CD1c-positive myeloid dendritic cell (primary cell): ENCODE data around the gene ZSWIM9.

Source experiments
- DNase-seq: peaks from one replicate; pipeline ENCODE4 v3.0.0-alpha.2; 2016; ENCODE audit errors: extremely low spot score

ZSWIM9 gene

GRCh38 chr19:48169939-48170803, at the start of gene ZSWIM9, which contains the start of gene LIG1:
Gene ZSWIM9, plus strand, starts transcription at chr19:48170680. Its CDS starts 1,123 bp downstream, at chr19:48171803.
Gene LIG1, minus strand, starts transcription at chr19:48170344. Its CDS starts 4,778 bp downstream, at chr19:48165566.
- DNase-seq = peak; percentile 97

- DNase-seq = no peak
Observed at GRCh38 chr19:48121066-48121465, 49.4 kb upstream of the ZSWIM9 start.

- peak; percentile 13 for DNase-seq
Observed at GRCh38 chr19:48121909-48122371, 48.5 kb upstream of the ZSWIM9 start.

DNA sequence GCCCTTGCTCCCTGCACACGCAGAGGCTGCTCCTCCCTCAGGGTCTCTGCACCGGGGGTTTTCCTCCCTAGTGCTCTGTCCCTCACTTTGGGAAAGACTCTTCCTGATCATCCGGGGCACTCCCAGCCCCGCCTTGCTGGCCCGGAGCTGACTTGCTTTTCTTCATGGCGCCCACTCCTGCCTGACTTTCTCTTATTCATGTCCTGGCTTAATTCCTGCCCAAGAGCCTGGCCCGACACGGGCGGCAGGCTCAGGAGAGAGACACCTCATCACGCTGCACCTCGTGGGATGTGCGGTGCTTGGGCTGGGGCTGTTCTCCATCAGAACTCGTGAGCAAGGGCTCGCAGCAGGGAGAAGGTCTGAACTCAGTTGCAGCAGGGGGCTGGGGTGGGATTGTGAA, 48.1 kb upstream of the ZSWIM9 start:
- DNase-seq = no peak

DNA sequence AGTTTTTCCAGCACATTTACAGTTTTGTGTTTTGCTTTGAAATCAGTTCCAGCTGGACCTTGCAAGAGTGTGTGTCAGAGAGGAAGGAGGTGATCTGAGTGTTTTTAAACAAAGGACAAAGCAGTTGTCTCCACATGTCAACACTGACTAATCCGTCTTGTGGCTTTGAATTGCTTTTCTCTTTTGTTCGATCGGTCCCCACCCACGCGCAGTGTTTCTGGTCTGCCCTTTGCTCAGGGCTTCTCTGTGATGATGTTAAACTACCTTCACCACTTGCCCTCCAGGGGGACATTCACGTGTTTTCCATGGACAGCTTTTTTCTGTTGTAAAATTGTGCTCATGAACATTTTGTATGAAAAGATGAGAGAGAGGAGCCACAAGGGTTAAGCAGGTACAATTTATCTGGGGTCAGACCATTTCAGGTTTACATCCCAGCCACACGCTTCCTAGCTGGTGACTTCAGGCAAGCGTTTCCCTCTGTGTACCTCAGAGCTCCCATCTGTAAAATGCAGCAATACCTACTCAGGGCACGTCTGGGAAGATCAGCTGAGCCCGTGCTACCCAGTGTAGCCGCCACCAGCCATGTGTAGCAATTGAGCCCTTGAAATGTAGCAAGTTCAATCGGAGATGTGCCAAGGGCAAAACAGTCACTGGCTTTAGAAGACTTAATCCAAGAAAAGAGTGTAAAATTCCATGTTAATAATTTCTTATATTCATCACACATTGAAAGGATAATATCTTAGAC, 46.4 kb upstream of the ZSWIM9 start:
- no peak for DNase-seq

GRCh38 chr19:48127561-48127960, 42.9 kb upstream of the ZSWIM9 start:
- DNase-seq = no peak

DNA sequence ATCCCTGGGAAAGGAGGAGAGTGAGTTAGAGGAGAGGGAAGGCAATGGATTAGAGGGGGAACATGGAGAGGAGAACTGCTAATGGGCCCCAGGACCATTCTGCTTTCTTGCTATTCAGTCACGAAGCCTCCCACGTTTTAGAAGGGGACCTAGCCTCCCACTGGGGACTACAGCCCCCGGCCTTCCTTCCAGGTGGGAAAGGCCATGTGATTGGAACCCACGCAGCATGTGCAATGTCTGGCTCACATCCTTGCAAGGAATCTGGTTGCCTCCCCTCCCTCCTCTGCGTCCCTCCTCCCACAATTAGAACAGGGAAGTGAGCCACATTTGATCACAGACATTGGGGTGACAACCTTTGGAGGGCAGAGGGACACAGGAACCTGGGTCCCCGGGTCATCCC, 37.4 kb upstream of the ZSWIM9 start:
- DNase-seq = no peak

GRCh38 chr19:48135411-48135810, 35.1 kb upstream of the ZSWIM9 start:
- DNase-seq = no peak

DNA sequence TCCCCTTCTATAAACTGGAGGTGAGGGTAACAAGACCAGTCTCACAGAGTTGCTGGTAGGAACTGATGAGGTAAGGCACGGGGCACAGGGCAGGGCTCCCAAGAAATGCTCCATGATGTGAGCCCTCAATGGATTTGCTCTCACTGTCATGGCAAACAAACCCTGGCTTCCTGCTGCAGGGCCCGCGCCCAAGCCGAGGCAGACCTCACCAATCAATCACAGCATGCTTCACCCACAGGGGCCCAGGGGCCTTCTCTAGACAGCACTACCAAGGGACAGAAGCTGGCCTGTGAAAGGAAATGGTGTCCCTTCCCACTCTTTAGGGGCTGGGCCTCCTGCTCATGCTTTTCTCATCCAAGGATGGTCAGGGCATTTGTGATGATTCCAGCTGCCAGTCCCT, 33.9 kb upstream of the ZSWIM9 start:
- DNase-seq = no peak

DNA sequence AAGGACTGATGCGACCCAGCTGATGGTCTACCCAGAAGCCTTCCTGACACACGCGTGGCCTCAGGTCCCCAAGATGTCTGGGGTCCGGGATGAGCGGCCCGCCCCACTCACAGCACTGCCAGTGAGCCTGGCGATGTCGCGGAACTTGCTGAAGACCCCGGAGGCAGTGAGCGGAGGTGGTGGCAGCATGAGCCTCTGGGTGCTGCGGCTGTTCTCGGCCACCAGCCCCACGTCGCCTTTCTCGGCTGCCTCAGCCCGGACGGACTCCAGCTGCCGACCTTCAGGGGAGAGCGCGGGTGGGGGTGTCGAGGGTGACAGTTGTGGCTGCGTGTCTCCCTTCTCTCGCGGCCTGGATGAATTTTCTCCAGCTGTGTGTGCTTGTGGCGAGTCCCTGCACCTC, 33.1 kb upstream of the ZSWIM9 start:
- DNase-seq = no peak

DNA sequence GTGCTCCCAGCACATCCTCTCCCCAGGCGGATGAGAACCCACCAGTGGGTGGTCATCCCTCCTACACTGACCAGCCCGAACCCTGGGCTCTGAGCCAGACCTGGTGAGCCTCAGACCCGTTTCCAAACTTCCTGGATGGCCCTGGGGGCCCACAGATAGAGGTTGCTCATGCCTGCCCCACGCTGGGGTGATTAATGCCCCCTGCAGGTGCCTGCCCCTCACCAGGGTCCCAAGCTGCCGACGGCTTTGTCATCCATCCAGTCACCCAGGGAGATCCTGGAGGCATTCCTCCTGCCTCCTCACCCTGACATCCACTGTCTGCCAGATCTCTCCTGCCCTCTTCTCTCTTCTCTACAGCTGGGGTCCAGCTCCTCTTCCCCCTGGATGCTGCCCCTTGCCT, 31.4 kb upstream of the ZSWIM9 start:
- no peak for DNase-seq

DNA sequence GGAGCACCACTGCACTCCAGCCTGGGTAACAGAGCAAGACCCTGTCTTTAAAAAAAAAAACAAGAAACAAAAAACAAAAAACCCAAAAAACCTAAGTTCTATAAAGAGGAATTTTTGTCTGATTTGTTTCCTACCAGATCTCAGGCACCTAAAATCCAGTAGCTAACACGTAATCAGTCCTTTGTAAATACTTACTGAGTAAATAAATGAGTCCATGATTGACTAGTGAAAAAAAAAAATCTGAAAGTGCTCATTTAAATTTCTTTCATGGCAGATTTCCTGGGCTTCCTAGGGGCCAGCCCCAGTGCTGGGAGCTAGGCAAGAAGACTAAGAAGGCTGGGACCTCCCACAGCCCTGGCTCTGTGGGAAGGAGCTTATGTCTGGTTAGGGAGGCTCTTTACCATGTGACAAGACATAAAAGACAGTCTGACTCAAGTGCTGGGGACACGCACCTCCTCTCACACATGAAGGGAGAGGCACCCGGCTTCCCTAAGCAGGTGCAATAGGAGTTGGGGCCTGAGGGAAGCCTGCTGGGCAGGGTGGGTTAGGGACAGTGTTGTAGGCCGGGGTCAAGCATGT, 22.8 kb upstream of the ZSWIM9 start:
- no peak for DNase-seq

GRCh38 chr19:48148576-48148975, 21.9 kb upstream of the ZSWIM9 start:
- no peak for DNase-seq

DNA sequence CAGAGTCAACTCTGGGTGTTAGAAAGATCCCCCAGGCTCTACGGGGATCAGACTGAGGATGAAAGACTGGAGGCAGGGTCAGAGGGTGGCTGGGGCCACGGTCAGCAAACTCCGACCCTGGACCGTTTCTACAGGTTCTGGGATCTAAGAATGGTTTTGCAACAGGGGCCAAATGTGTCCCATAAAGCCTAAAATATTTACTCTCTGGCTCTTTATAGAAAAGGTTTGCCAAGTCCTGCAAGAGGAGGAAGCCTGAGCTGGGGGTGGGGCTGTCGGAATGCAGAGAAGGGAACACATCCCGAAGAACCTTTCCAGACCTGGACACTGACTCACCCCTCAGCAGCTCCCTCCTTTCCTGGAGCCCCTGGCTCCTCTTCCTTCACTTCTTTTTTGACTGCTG, 21.1 kb upstream of the ZSWIM9 start:
- DNase-seq = no peak

DNA sequence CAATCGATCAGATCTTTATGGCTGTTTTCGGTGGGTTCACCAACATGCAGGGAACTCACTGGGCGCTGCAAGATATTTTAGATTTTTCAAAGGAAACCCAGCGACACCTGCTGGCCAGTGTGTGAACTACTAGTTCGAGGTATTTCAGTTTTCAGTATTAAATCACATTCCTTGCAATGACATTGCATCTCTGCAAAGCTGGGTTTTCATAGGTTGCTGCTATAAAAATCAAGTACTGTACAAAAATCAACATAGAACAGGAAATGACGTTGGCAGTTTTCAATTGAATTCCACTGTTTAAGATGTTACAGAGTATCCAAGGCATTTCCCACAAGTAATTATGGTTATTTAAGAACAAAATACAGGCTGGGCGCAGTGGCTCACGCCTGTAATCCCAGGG, 17.9 kb upstream of the ZSWIM9 start:
- peak; percentile 78 for DNase-seq

GRCh38 chr19:48154003-48154402, 16.5 kb upstream of the ZSWIM9 start:
- DNase-seq = no peak

- no peak for DNase-seq
Observed at GRCh38 chr19:48158210-48158790, 12.2 kb upstream of the ZSWIM9 start.

GRCh38 chr19:48168689-48169088, 1.8 kb upstream of the ZSWIM9 start:
- DNase-seq = no peak

- DNase-seq = peak; percentile 80
Observed at GRCh38 chr19:48169578-48169938, 922 bp upstream of the ZSWIM9 start.

DNA sequence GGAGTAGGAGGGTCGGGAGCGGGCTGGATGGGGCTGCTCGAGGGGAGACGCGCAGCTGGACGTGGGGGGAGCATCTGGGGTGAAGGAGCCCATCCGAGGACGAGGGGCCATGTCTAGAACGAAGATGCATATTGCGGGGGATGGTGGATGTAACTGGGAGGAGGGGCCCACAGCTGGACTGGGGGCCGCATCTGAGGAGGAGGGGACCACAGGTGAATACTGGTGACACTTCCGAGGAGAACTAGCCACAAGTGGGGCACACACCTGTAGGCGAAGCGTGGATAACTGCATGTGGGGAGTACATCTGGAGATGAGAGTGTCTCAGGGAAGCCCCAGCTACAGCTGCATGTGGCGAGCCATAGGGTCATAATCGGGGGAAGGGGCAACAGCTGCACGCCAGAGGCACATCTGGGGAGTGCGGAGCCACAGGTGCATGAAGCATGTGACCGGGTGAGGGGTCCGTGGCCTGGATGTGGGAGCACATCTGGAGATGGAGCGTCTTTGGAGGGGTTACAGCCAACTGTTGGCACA, 402 bp downstream of the ZSWIM9 start:
- DNase-seq = no peak

DNA sequence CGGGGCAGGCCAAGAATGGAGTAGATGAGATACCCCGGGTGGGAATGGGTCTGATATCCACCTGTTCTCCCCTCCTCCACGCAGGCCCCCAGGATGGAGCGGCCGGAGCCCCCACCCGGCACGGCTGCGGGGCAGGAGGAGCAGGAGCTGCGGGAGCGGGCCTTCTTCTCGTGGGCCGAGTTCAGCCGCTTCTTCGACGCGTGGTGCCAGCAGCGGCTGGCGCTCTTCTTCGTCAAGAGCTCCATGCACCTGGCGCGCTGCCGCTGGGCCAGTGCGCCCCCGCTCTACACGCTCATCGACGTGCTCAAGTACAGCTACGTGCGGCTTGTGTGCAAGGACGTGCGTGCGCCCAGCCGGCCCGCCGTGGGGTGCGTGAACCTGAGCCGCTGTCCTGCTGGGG, 1.2 kb downstream of the ZSWIM9 start:
- no peak for DNase-seq

DNA sequence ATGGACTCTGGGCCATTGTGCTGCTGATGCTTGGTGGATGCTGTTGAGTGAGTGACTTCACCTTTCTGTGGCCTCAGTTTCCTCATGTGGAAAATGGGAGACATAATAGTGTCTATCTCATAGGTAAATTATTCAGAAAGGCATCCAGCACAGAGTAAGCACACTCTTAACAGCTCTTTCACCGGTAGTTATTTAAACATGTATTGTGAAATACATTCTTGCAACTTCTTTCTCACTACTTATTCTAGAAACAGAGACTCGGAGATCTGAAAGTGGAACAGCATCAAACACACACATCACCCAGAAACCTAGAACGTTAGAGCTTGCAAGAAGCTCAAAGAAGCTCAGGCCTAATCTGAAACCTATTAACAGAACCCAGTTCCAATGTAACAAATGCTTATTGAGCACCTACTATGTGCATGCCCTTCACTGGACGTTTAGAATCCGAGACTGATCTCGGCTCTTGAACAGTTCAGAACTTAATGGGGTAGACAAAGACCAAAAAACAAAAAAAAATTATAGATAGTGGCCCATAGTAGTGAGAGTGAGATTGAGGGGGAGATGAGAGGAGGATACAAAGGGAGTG, 4.1 kb downstream of the ZSWIM9 start:
- DNase-seq = no peak
